ENCODE measurements around the gene SKA2.

The SKA2 gene

GRCh38 chr17:59107306-59107670 is 47.7 kb downstream of the SKA2 start:
- no peak for TF ChIP-seq CTCF (conservative IDR thresholded peaks at IDR 0.05; ENCODE audit: low read depth, low read length)
- H3K4me1 ChIP-seq (ENCODE audit: low read depth, poor library complexity, severe bottlenecking): peaks cover 42% of the 10 kb centered on the region
- H2AFZ ChIP-seq (ENCODE audit: low read depth): peak overlapping the region; percentile 73
- H3K4me3 ChIP-seq (IDR thresholded peaks at IDR 0.05; ENCODE audit: insufficient read depth, low read depth, low read length): peak overlapping the region; percentile 37
- H3K27me3 ChIP-seq (ENCODE audit: insufficient read depth, low read depth): no peaks in the 10 kb centered on the region
- peak overlapping the region; percentile 91 for H3K27ac ChIP-seq
- peak overlapping the region; percentile 94 for H3K4me2 ChIP-seq
- H4K20me1 ChIP-seq (ENCODE audit: insufficient read depth): no peaks in the 10 kb centered on the region
- peaks cover 63% of the 10 kb centered on the region for H3K79me2 ChIP-seq (ENCODE audit: insufficient read depth, low read depth)
- H3K9ac ChIP-seq: peak overlapping the region; percentile 81
- no peaks in the 10 kb centered on the region for H3K36me3 ChIP-seq (ENCODE audit: insufficient read depth)

- H3K27me3 ChIP-seq (ENCODE audit: insufficient read depth, low read depth): no peaks in the 10 kb centered on the region
- no peaks in the 10 kb centered on the region for H4K20me1 ChIP-seq (ENCODE audit: insufficient read depth)
- peak within 1 kb of the TSS; percentile 84 for H2AFZ ChIP-seq (ENCODE audit: low read depth)
- peaks cover 42% of the 10 kb centered on the region for H3K4me1 ChIP-seq (ENCODE audit: low read depth, poor library complexity, severe bottlenecking)
- H3K79me2 ChIP-seq (ENCODE audit: insufficient read depth, low read depth): peaks cover 68% of the 10 kb centered on the region
- no peaks in the 10 kb centered on the region for H3K36me3 ChIP-seq (ENCODE audit: insufficient read depth)
- peak within 1 kb of the TSS; percentile 91 for H3K27ac ChIP-seq
- H3K9ac ChIP-seq: peak within 1 kb of the TSS; percentile 83
- TF ChIP-seq CTCF (conservative IDR thresholded peaks at IDR 0.05; ENCODE audit: low read depth, low read length): no peak
- H3K4me3 ChIP-seq (IDR thresholded peaks at IDR 0.05; ENCODE audit: insufficient read depth, low read depth, low read length): peak within 1 kb of the TSS; percentile 38
- peak within 1 kb of the TSS; percentile 94 for H3K4me2 ChIP-seq
Observed at GRCh38 chr17:59106463-59107305, 48.3 kb downstream of the SKA2 start, which contains the start of gene TRIM37. Gene TRIM37 (minus strand): TSS chr17:59106880. CDS start chr17:59106461, 419 bp downstream.

GRCh38 chr17:59105852-59106462 is 49.0 kb downstream of the SKA2 start:
- Histone ChIP-seq H3K79me2 (ENCODE audit: insufficient read depth, low read depth) (peaks cover 68% of the 10 kb centered on the region), H2AFZ (ENCODE audit: low read depth) (peak overlapping the region; percentile 84), H3K27ac (peak overlapping the region; percentile 91), H3K9ac (peak overlapping the region; percentile 83), H3K27me3 (ENCODE audit: insufficient read depth, low read depth) (no peaks in the 10 kb centered on the region), H3K36me3 (ENCODE audit: insufficient read depth) (no peaks in the 10 kb centered on the region), H3K4me2 (peak overlapping the region; percentile 87), H4K20me1 (ENCODE audit: insufficient read depth) (no peaks in the 10 kb centered on the region), H3K4me3 (IDR thresholded peaks at IDR 0.05; ENCODE audit: insufficient read depth, low read depth, low read length) (peak overlapping the region; percentile 38), H3K4me1 (ENCODE audit: low read depth, poor library complexity, severe bottlenecking) (peaks cover 42% of the 10 kb centered on the region)
- no peak for TF ChIP-seq CTCF (conservative IDR thresholded peaks at IDR 0.05; ENCODE audit: low read depth, low read length)

GRCh38 chr17:59101178-59101577 is 53.8 kb downstream of the SKA2 start:
- Histone ChIP-seq H3K79me2 (ENCODE audit: insufficient read depth, low read depth) (peaks cover 71% of the 10 kb centered on the region), H3K4me3 (IDR thresholded peaks at IDR 0.05; ENCODE audit: insufficient read depth, low read depth, low read length) (no peak overlapping the region), H3K4me1 (ENCODE audit: low read depth, poor library complexity, severe bottlenecking) (peaks cover 30% of the 10 kb centered on the region), H3K36me3 (ENCODE audit: insufficient read depth) (no peaks in the 10 kb centered on the region), H3K9ac (no peak overlapping the region), H3K27me3 (ENCODE audit: insufficient read depth, low read depth) (no peaks in the 10 kb centered on the region), H2AFZ (ENCODE audit: low read depth) (no peak overlapping the region), H3K4me2 (no peak overlapping the region), H3K27ac (no peak overlapping the region), H4K20me1 (ENCODE audit: insufficient read depth) (no peaks in the 10 kb centered on the region)
- no peak for TF ChIP-seq CTCF (conservative IDR thresholded peaks at IDR 0.05; ENCODE audit: low read depth, low read length)

All from KMS-11 (cell line).